SK-MEL-5 (cell line): Measurements from ENCODE around the gene MPHOSPH9. TPM values are rescaled to one million over a fixed set of nuclear protein-coding genes. Genes with fewer than 3 reads are reported as not detected.
"Not testable (repeated sequence)": the region's sequence is repeated elsewhere in the genome, so short reads cannot be mapped to it uniquely, and the experiment has no call there.

Source experiments
- DNase-seq: peaks from one replicate; pipeline ENCODE4 v3.0.0-alpha.2; 2016; ENCODE audit warnings: low read depth, low spot score
- in situ Hi-C: cut with HindIII; loops from 2 replicates; pipeline ENCODE4 v1.10.0; 2016; ENCODE audit warnings: low sequenced_read_pairs, high pct_unique_total_duplicates, low pct_unique_long_range_greater_than_20kb
- total RNA-seq: library from RNA; depleted of rRNA; stranded (reverse); fragments of >200 nt; shearing (Covaris generic); gene quantifications from 2 replicates; pipeline ENCODE4 v1.2.3, GENCODE V29; 2014

The MPHOSPH9 gene
- total RNA-seq, 1 experiment from 2014 or later = 54.9 TPM

GRCh38 chr12:123263196-123263817 lies 30.4 kb upstream of the MPHOSPH9 start:
- in situ Hi-C loops = no loop called here
- DNase-seq = no peak

- no peak for DNase-seq
- in situ Hi-C loops = no loop called here
These were observed 28.3 kb upstream of the MPHOSPH9 start for GRCh38 chr12:123261196-123261595.

DNA sequence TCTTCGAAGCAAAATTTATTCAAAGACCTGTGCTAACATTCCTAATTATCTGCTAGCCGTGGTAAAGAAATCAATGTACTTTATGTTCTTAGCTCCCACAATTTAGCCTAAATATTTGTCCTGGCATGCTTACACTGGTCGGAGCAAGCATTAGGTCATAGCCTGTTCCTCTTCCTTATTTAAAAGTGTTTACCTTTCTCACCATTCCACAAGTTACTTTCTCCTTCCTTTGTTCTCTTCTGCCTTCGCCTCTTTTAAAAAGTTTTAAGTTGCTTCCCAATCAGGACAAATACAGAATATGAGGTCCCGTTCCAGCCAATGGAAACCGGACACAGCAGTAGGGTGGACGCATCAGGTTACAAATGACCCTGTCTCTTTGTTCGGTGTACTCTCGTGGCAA lies 27.1 kb upstream of the MPHOSPH9 start:
- DNase-seq = no peak
- in situ Hi-C loops = no loop called here

- in situ Hi-C loops = no loop called here
- DNase-seq = no peak
These were observed 25.7 kb upstream of the MPHOSPH9 start for GRCh38 chr12:123258593-123258992.

DNA sequence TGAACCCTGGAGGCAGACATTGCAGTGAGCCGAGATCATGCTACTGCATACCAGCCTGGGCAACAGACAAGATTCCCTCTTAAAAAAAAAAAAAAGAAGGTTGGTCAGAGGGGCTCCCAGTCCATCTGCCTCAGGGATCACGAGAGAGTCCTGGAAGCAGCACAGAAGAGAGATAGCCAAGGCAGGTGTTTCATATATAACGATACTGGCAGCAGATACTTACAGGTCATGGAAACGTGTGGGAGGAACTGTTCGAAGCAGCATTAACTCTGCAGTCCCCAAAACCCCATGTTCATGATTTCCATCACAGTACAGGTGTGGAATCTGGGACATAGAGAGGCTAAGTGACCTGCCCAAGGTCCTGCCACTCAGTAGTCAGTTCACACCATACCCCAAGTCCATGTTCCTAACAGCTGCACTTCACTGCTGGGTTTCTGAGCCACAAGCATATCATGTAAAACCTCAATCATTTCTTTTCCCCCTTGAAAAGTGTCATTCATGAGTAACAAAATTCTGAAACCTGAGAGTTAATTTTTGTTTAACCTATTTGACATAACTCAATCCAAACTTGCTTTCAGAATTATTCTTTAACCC lies 22.0 kb upstream of the MPHOSPH9 start:
- DNase-seq = no peak
- in situ Hi-C loops = no loop called here

GRCh38 chr12:123253641-123254459 lies 20.9 kb upstream of the MPHOSPH9 start:
- no peak for DNase-seq
- in situ Hi-C loops = no loop called here

GRCh38 chr12:123252365-123252764 lies 19.4 kb upstream of the MPHOSPH9 start:
- DNase-seq, in situ Hi-C loops: not testable (repeated sequence)

GRCh38 chr12:123251403-123252076 lies 18.6 kb upstream of the MPHOSPH9 start:
- in situ Hi-C loops = no loop called here
- DNase-seq = no peak

GRCh38 chr12:123250471-123251383 lies 17.8 kb upstream of the MPHOSPH9 start:
- in situ Hi-C loops = no loop called here
- no peak for DNase-seq

DNA sequence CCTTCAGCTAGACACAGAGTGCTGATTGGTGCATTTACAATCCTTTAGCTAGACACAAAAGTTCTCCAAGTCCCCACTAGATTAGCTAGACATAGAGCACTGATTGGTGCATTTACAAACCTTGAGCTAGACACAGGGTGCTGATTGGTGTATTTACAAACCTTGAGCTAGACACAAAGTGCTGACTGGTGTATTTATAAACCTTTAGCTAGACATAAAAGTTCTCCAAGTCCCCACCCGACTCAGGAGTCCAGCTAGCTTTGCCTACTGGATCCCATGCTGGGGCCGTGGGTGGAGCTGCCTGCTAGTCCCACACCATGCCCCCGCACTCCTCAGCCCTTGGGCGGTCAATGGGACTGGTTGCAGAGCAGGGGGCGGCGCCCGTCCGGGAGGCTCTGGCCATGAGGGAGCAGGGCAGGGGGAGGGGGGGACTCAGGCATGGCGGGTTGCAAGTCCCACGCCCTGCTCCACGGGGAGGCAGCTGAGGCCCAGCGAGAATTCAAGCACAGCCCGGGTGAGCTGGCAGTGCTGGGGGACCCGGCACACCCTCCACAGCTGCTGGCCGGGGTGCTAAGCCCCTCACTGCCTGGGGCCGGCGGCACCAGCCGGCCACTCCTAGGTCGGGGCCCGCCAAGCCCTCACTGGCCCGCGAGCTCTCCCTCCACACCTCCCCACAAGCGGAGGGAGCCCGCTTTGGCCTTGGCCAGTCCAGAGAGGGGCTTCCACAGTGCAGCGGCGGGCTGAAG lies 16.2 kb upstream of the MPHOSPH9 start:
- in situ Hi-C loops = not testable (repeated sequence)

GRCh38 chr12:123248129-123248528 lies 15.2 kb upstream of the MPHOSPH9 start:
- DNase-seq, in situ Hi-C loops: not testable (repeated sequence)

More for the DNA sequence above, 16.2 kb upstream of the MPHOSPH9 start:
- not testable (repeated sequence) for DNase-seq

GRCh38 chr12:123245678-123246077 lies 12.7 kb upstream of the MPHOSPH9 start:
- DNase-seq = no peak
- in situ Hi-C loops = no loop called here

DNA sequence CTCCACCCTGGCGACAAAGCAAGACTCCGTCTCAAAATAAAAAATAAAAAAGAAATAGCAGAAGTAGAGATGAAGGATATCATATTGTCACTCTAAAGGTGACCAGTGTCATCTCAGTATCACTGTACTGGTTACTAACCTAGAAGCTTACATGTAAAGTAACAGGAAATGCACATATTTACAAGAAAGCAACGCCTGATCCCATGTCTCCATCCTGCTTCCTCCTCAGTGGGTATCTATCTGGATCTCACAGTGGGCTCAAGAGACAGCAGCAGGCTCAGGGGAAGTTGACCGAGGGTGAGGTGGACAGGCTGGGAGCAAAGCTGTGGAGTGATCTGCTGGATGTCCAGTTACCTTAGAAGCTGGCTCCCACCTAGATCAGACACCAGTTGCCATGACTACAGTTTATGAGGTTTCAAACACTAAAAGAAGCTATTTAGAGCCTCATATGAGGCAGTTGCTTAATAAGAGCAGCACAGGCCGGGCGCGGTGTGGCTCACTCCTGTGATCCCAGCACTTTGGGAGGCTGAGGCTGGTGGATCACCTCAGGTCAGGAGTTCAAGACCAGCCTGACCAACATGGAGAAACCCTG lies 10.8 kb upstream of the MPHOSPH9 start:
- in situ Hi-C loops = no loop called here
- no peak for DNase-seq

DNA sequence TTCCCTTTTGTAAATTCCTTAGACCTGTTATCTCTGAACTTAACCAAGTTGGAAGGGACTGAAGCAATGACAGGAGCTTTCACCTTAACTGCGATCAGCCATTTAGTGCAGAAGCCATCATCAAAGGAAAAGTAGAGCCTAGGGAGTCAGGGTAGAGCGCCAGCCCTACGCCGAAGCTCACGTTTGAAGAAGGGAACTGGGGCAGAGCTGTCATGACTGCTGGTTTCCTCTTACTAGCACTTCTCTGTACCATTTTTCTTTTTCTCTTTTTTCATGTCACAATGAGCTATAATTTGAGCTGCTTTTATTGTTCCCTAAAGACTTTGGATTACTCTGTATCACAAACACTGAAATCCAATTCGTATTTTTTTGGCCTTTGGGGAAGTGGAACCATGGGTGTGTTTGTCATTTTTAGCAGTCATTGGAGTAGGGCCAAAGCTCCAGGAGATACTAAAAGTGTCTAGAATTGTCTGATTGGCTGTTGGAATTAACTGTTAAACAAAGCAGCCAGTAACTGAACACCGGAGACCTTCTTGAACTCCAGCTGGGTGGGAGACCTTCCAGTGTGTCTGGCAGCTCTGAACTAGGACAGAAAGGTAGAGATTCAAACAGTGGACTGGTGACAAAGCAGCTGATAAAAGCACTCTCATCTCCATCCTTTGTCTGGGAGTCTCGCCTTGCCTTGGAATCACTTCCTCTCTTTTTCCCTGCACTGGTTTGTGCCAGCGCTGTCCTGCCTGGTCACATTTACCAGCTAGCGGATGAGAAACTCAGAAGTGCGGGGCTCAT lies 9.4 kb upstream of the MPHOSPH9 start:
- DNase-seq = no peak
- in situ Hi-C loops = no loop called here

DNA sequence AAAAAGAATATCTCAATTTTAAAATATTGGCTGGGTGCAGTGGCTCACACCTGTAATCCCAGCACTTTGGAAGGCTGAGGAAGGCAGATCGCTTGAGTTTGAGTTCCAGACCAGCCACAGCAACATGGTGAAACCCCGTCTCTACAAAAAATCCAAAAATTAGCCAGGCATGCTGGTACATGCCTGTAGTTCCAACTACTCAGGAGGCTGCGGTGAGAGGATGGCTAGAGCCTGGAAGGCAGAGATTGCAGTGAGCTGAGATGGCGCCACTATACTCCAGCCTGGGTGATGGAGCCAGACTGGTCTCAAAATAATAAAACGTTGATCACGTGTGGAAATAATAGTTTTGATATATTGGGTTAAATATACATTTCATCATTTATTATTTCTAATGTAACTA lies 6.0 kb upstream of the MPHOSPH9 start:
- DNase-seq = no peak
- in situ Hi-C loops = no loop called here

GRCh38 chr12:123238330-123238682 lies 5.4 kb upstream of the MPHOSPH9 start:
- in situ Hi-C loops = no loop called here
- no peak for DNase-seq
